SU-DHL-6 (cell line): Measurements from ENCODE around the gene SLC8B1.

Experiments used
- H2AFZ ChIP-seq: fragments of 200-600 bp; sonication (generic); 2 replicates; pipeline ENCODE4 v1.6.1; 2014; ENCODE audit warnings: low read depth, mild to moderate bottlenecking, moderate library complexity, mixed read lengths, antibody characterized with exemption, low read length; ENCODE audit not compliant: severe bottlenecking
- H3F3A ChIP-seq: fragments of 200-600 bp; shearing (Covaris generic); 2 replicates; pipeline ENCODE4 v1.6.0; 2016; ENCODE audit warnings: antibody characterized with exemption, mild to moderate bottlenecking; ENCODE audit not compliant: insufficient read depth
- H3K27ac ChIP-seq: fragments of 200-600 bp; sonication (generic); 2 replicates; pipeline ENCODE4 v1.5.1; 2016; ENCODE audit warnings: low read depth, mild to moderate bottlenecking, low read length, moderate library complexity, mixed read lengths
- H3K27me3 ChIP-seq: fragments of 200-600 bp; sonication (generic), shearing (Covaris generic); 2 replicates; pipeline ENCODE4 v1.6.0; 2014; ENCODE audit warnings: mild to moderate bottlenecking, low read length
- H3K36me3 ChIP-seq: fragments of 200-600 bp; sonication (generic); 2 replicates; pipeline ENCODE4 v1.6.1; 2014; ENCODE audit warnings: mild to moderate bottlenecking, low read length, mixed read lengths
- H3K4me2 ChIP-seq: fragments of 300-600, 200-600 bp; shearing (Covaris generic), sonication (generic); 2 replicates; pipeline ENCODE4 v1.6.0; 2014; ENCODE audit warnings: low read length, low read depth, mild to moderate bottlenecking; ENCODE audit not compliant: poor library complexity, severe bottlenecking
- H3K4me3 ChIP-seq: fragments of 200-600 bp; sonication (generic); 2 replicates; pipeline ENCODE4 v1.5.1; 2014; ENCODE audit warnings: antibody characterized with exemption, low read length, mild to moderate bottlenecking, mixed read lengths; ENCODE audit not compliant: insufficient read depth, poor library complexity, severe bottlenecking
- H3K79me2 ChIP-seq: fragments of 200-600 bp; sonication (generic); 2 replicates; pipeline ENCODE4 v1.6.1; 2014; ENCODE audit warnings: mild to moderate bottlenecking, low read length, moderate library complexity; ENCODE audit not compliant: insufficient read depth
- H3K9ac ChIP-seq: fragments of 200-600 bp; sonication (generic); 2 replicates; pipeline ENCODE4 v1.7.0; 2014; ENCODE audit warnings: mild to moderate bottlenecking, low read length
- H3K9me2 ChIP-seq: fragments of 200-600 bp; sonication (generic); replicated peaks from 2 replicates; pipeline ENCODE4 v1.6.1; 2014; ENCODE audit warnings: low read length; ENCODE audit not compliant: insufficient read depth
- H3K9me3 ChIP-seq: fragments of 200-600 bp; sonication (generic); 2 replicates; pipeline ENCODE4 v1.6.1; 2014; ENCODE audit warnings: low read length, mixed read lengths; ENCODE audit not compliant: insufficient read depth
- H4K20me1 ChIP-seq: fragments of 200-600 bp; sonication (generic); 2 replicates; pipeline ENCODE4 v1.6.1; 2014; ENCODE audit warnings: low read depth, mild to moderate bottlenecking, antibody characterized with exemption, low read length, moderate library complexity, mixed read lengths
- CTCF ChIP-seq: fragments of 200-600 bp; sonication (generic); IDR thresholded peaks from one replicate; pipeline ENCODE4 v1.5.1; 2017; ENCODE audit warnings: antibody characterized with exemption, mild to moderate bottlenecking, low read length, moderate library complexity; ENCODE audit not compliant: insufficient read depth, poor library complexity, severe bottlenecking
- EZH2phosphoT487 ChIP-seq: fragments of 200-600 bp; sonication (generic), shearing (Covaris generic); conservative IDR thresholded peaks from 2 replicates; pipeline ENCODE4 v1.6.1; 2018; ENCODE audit warnings: mild to moderate bottlenecking, antibody characterized with exemption, low read length, moderate library complexity, mixed read lengths

SLC8B1 gene

GRCh38 chr12:113268136-113268535 is 66.8 kb downstream of the SLC8B1 start:
- TF ChIP-seq CTCF (no peak), EZH2phosphoT487 (no peak)
- Histone ChIP-seq H3K27me3 (no peaks in the 10 kb centered on the region), H3K9me2 (no peaks in the 10 kb centered on the region), H3K27ac (no peak overlapping the region), H3K4me3 (no peak overlapping the region), H3F3A (no peaks in the 10 kb centered on the region), H3K4me2 (no peak overlapping the region), H3K9me3 (no peaks in the 10 kb centered on the region), H4K20me1 (no peaks in the 10 kb centered on the region), H3K36me3 (no peaks in the 10 kb centered on the region), H3K9ac (no peak overlapping the region), H2AFZ (no peak overlapping the region), H3K79me2 (no peaks in the 10 kb centered on the region)

DNA sequence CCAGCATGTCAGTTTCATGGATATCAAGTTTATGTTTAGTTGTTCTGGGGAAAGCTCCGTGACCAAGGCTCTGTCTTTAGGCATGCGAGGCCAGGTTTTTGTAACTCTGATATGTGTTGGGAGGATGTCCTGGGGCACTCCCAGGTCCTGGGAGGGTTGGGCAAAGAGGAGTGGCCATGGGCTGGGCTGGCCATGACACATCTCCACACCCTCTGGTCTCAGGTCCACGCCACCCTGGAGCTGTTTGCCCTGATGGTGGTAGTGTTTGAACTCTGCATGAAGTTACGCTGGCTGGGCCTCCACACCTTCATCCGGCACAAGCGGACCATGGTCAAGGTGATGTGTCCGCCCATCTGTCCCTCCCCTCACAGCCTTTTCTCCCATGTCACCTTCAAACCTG is 67.3 kb downstream of the SLC8B1 start:
- no peaks in the 10 kb centered on the region for H3K9me3 ChIP-seq
- H3K79me2 ChIP-seq = no peaks in the 10 kb centered on the region
- H4K20me1 ChIP-seq = no peaks in the 10 kb centered on the region
- H3K36me3 ChIP-seq = no peaks in the 10 kb centered on the region; the same call in 1 of the 2 replicates
- no peak overlapping the region for H3K9ac ChIP-seq
- no peaks in the 10 kb centered on the region for H3K27me3 ChIP-seq
- TF ChIP-seq EZH2phosphoT487 (no peak), CTCF (no peak)
- no peak overlapping the region for H2AFZ ChIP-seq
- no peak overlapping the region for H3K27ac ChIP-seq
- H3F3A ChIP-seq = no peaks in the 10 kb centered on the region
- H3K4me3 ChIP-seq = no peak overlapping the region
- no peak overlapping the region for H3K4me2 ChIP-seq
- no peaks in the 10 kb centered on the region for H3K9me2 ChIP-seq

DNA sequence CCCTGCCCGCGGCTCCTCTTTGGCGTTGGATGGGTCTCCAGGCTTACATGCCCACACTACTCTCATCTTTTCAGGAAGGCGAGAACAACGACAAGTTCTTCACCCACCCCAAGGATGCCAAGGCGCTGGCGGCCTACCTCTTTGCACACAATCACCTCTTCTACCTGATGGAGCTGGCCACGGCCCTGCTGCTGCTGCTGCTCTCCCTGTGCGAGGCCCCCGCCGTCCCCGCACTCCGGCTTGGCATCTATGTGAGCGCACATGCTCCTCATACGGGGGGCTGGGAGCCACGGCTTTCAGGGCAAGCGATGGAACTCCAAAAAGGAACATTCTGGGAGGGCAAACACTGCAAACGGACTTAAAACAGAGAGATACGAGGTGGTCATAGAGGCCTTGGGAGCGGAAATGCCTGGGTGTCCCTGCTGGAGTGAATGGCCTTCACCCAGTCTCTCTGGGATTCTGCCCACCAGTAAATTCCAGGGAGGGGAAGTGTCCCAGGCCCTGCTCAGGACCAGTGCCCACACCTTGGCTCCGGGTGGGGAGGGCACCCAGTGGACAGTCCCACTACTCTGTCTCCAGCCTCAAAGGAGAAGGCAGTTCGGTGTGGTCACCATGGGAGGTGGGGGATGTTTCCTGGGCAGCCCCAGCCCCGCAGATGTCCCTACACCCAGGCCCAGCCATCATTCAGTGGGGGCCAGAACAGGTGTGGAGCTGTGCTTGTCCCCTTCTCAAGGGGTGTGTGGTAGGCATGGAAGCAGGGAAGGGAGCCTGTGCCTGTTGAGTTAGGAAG is 68.6 kb downstream of the SLC8B1 start:
- Histone ChIP-seq H3F3A (no peaks in the 10 kb centered on the region), H3K4me3 (no peak overlapping the region), H2AFZ (no peak overlapping the region), H3K9me3 (no peaks in the 10 kb centered on the region), H3K27ac (no peak overlapping the region), H3K36me3 (peaks cover 5% of the 10 kb centered on the region; the same call in 1 of the 2 replicates), H3K4me2 (no peak overlapping the region), H4K20me1 (no peaks in the 10 kb centered on the region), H3K79me2 (no peaks in the 10 kb centered on the region), H3K9me2 (no peaks in the 10 kb centered on the region), H3K27me3 (no peaks in the 10 kb centered on the region), H3K9ac (no peak overlapping the region)
- no peak for TF ChIP-seq EZH2phosphoT487
- no peak for TF ChIP-seq CTCF
